K562 (cell line): Measurements from ENCODE around the gene SPHKAP. TPM values are rescaled to one million over a fixed set of nuclear protein-coding genes. Genes with fewer than 3 reads are reported as not detected.

ENCODE experiments used
- ATAC-seq: fragments of 200-7000 bp; cut with Tn5 transposase; 3 replicates; pipeline ENCODE4 v1.9.1; 2020; ENCODE audit warnings: moderate library complexity
- BruUV-seq: library from RNA; stranded (reverse); fragments of 400-500 nt; replicated peaks from 2 replicates; lab custom pipeline; 2021; lab: Mats Ljungman, UMichigan
- CTCF ChIA-PET: fragments of 300-600 bp; formaldehyde crosslinking; extraction: SDS; loops from one replicate; lab custom pipeline; 2021; ENCODE audit warnings: low intra/inter-chr PET ratio; lab: Yijun Ruan, JAX
- POLR2A ChIA-PET: fragments of 300-600, 350-650 bp; sonication (Branson Sonifier 250); formaldehyde crosslinking; extraction: SDS; loops from one replicate; lab custom pipeline; 2021; ENCODE audit warnings: antibody characterized with exemption, inconsistent platforms; lab: Yijun Ruan, JAX
- DNase-seq, 4 experiments: peaks; one replicate each; pipeline versions ENCODE4 v3.0.0 to v3.0.0-alpha.2; 2011 to 2018; ENCODE audit warnings: low spot score in 3 of 4, mixed read lengths in 3 of 4; ENCODE audit errors: extremely low read depth in 1 of 4
- FAIRE-seq: peaks from 2 replicates; lab custom pipeline; 2011; peaks lifted over from hg19 to GRCh38; lab: Jason Lieb, UNC
- H2AFZ ChIP-seq: 2 replicates; pipeline ENCODE4 v1.6.0; 2011; ENCODE audit warnings: low read depth, low read length, control low read depth, inconsistent platforms
- H3K27ac ChIP-seq: fragments of 200-600 bp; 3 replicates; pipeline ENCODE4 v1.8.0; 2011; ENCODE audit warnings: low read depth, mild to moderate bottlenecking, control low read depth, inconsistent platforms, low read length, moderate library complexity, mixed read lengths; ENCODE audit errors: extremely low read depth
- H3K27me3 ChIP-seq, 2 experiments: fragments of 300-600 bp in 1 of 2; 2 replicates in 1 of 2; 3 replicates in 1 of 2; pipeline versions ENCODE4 v1.6.0 to v1.8.0; 2011; ENCODE audit warnings: inconsistent platforms in 2 of 2, low read length in 2 of 2, mild to moderate bottlenecking in 1 of 2, mixed read lengths in 1 of 2, moderate library complexity in 1 of 2; ENCODE audit not compliant: control insufficient read depth in 2 of 2, insufficient read depth in 2 of 2
- H3K36me3 ChIP-seq: fragments of 300-600 bp; 3 replicates; pipeline ENCODE4 v1.8.0; 2011; ENCODE audit warnings: mild to moderate bottlenecking, low read length, inconsistent platforms; ENCODE audit not compliant: control insufficient read depth, insufficient read depth
- H3K4me1 ChIP-seq, 2 experiments: fragments of 200-600 bp in 1 of 2; replicated peaks in 1 of 2; 2 replicates in 1 of 2; 3 replicates in 1 of 2; pipeline versions ENCODE4 v1.5.1 to v1.8.0; 2011; ENCODE audit warnings: inconsistent platforms in 2 of 2, low read length in 2 of 2, mild to moderate bottlenecking in 1 of 2, mixed read lengths in 1 of 2, moderate library complexity in 1 of 2; ENCODE audit not compliant: control insufficient read depth in 2 of 2, insufficient read depth in 2 of 2
- H3K4me2 ChIP-seq: 2 replicates; pipeline ENCODE4 v1.6.1; 2011; ENCODE audit warnings: low read length, control low read depth, inconsistent platforms, mixed read lengths; ENCODE audit not compliant: insufficient read depth
- H3K4me3 ChIP-seq: fragments of 200-600 bp; sonication (generic), shearing (Covaris generic); 2 replicates; pipeline ENCODE4 v1.5.1; 2016; ENCODE audit warnings: control low read depth, inconsistent platforms
- H3K79me2 ChIP-seq: fragments of 200-600 bp; 3 replicates; pipeline ENCODE4 v1.8.0; 2011; ENCODE audit warnings: low read length, inconsistent platforms; ENCODE audit not compliant: control insufficient read depth, insufficient read depth
- H3K9ac ChIP-seq, 2 experiments: 2 replicates each; pipeline versions ENCODE4 v1.6.0 to v1.6.1; 2011; ENCODE audit warnings: low read depth in 2 of 2, low read length in 2 of 2, control low read depth in 1 of 2, inconsistent platforms in 1 of 2, mild to moderate bottlenecking in 1 of 2, mixed read lengths in 1 of 2; ENCODE audit not compliant: insufficient read depth in 1 of 2
- H3K9me1 ChIP-seq: one replicate; pipeline ENCODE4 v1.6.0; 2011; ENCODE audit warnings: inconsistent platforms, mild to moderate bottlenecking, low read length, moderate library complexity; ENCODE audit not compliant: control insufficient read depth, insufficient read depth
- H3K9me3 ChIP-seq: replicated peaks from 2 replicates; pipeline ENCODE4 v1.5.1; 2011; ENCODE audit warnings: low read depth, low read length, inconsistent platforms; ENCODE audit not compliant: control insufficient read depth, insufficient read depth
- H4K20me1 ChIP-seq: replicated peaks from 2 replicates; pipeline ENCODE4 v1.6.1; 2011; ENCODE audit warnings: low read length, inconsistent platforms, mixed read lengths; ENCODE audit not compliant: control insufficient read depth, insufficient read depth
- BCL6 ChIP-seq: fragments of 250-450 bp; sonication (Bioruptor Pico); IDR thresholded peaks from 2 replicates; pipeline ENCODE4 v1.4.0; 2020
- IFI16 ChIP-seq: fragments of 250-450 bp; sonication (Bioruptor Pico); IDR thresholded peaks from 2 replicates; pipeline ENCODE4 v2.1.2; 2022; ENCODE audit warnings: mild to moderate bottlenecking, inconsistent platforms
- KDM1A ChIP-seq, 2 experiments: fragments of 450-650 bp; IDR thresholded peaks; 2 replicates each; pipeline ENCODE4 v1.6.1; 2016; ENCODE audit warnings: mild to moderate bottlenecking in 2 of 2
- RBM39 ChIP-seq: fragments of 200-400 bp; formaldehyde crosslinking; optimal IDR thresholded peaks from 2 replicates; pipeline ENCODE3; 2018; ENCODE audit warnings: low read depth, low read length
- SMARCB1 ChIP-seq: IDR thresholded peaks from 2 replicates; pipeline ENCODE4 v1.6.1; 2011; ENCODE audit warnings: improper control_type of control experiment, low read depth; ENCODE audit not compliant: insufficient read length
- ZBTB8A ChIP-seq: fragments of 450-650 bp; IDR thresholded peaks from 2 replicates; pipeline ENCODE4 v1.6.1; 2018; ENCODE audit warnings: mild to moderate bottlenecking, moderate library complexity; ENCODE audit not compliant: partially characterized antibody
- ZKSCAN1 ChIP-seq: fragments of 150-350 bp; IDR thresholded peaks from 2 replicates; pipeline ENCODE4 v1.6.1; 2016; ENCODE audit warnings: low read depth, low read length
- WGBS: fragments of 100-300 bp; shearing (Covaris generic); methylation state at CpG from one replicate; pipeline ENCODE4 v1.1.6; 2016; ENCODE audit warnings: low coverage, mixed read lengths; ENCODE audit not compliant: insufficient coverage; ENCODE audit errors: missing lambda C conversion rate; 5-methylcytosine and 5-hydroxymethylcytosine counted together
- in situ Hi-C: fragments of 300-500 bp; cut with MboI; formaldehyde crosslinking; loops from 4 replicates; pipeline ENCODE4 v1.15.0; 2018; ENCODE audit warnings: inconsistent platforms, mixed read lengths
- intact Hi-C: fragments of 100-400 bp; cut with micrococcal nuclease; formaldehyde crosslinking; loops from 2 replicates; pipeline ENCODE4 v1.14.2; 2022
- polyA plus RNA-seq, 8 experiments: library from polyadenylated mRNA; depleted of rRNA in 4 of 8; stranded (reverse) in 5 of 8; unstranded in 3 of 8; fragments of >200 nt; fragmentation: Nextera tagmentation in 2 of 8; fragmentation: Illumina TruSeq in 1 of 8; extraction: Ambion mirVana in 2 of 8; extraction: Trizol in 1 of 8; gene quantifications; 2 replicates each; pipeline versions ENCODE4 v1.2.1 to v1.2.3, GENCODE V29; 2011 to 2014; ENCODE audit warnings: inconsistent platforms in 1 of 8, missing spikeins in 1 of 8
- total RNA-seq, 7 experiments: library from RNA; depleted of rRNA in 6 of 7; stranded (reverse); fragments of >200 nt in 6 of 7; fragmentation: Illumina TruSeq in 2 of 7; extraction: Trizol in 2 of 7; gene quantifications; 2 replicates each; pipeline versions ENCODE4 v1.2.1 to v1.2.3, GENCODE V29; 2011 to 2021; ENCODE audit warnings: low replicate concordance in 1 of 7
- TF ChIP-seq, protein P1 (sequence below), 2 experiments: fragments of 450-650 bp; formaldehyde crosslinking in 1 of 2; IDR thresholded peaks; 2 replicates each; pipeline versions ENCODE4 v1.4.0 to v1.6.1; 2014 to 2020; ENCODE audit warnings: mild to moderate bottlenecking in 2 of 2, borderline replicate concordance in 1 of 2, low read depth in 1 of 2

Gene SPHKAP
- total and polyA plus RNA-seq, 9 of the 15 experiments (the other 6 are each of a cell fraction or from before 2014, with no cell fraction given), result not detected

GRCh38 chr2:228018311-228018710, 163.2 kb downstream of the SPHKAP start:
- Histone ChIP-seq H3K27me3 (no peaks in the 10 kb centered on the region), H3K27ac (no peak overlapping the region), H3K9me3 (no peaks in the 10 kb centered on the region), H3K79me2 (no peaks in the 10 kb centered on the region; the same call in 2 of the 3 replicates), H4K20me1 (no peaks in the 10 kb centered on the region), H3K9ac (no peak overlapping the region), H3K4me3 (no peak overlapping the region), H2AFZ (no peak overlapping the region), H3K4me2 (no peak overlapping the region), H3K36me3 (no peaks in the 10 kb centered on the region), H3K9me1 (no peaks in the 10 kb centered on the region), H3K4me1 (no peaks in the 10 kb centered on the region)
- POLR2A ChIA-PET, result no interaction called here
- FAIRE-seq (no peak), DNase-seq (no peak), ATAC-seq (no peak)
- 2% methylated on average over 7 of the region's 7 CpGs for WGBS
- no peak for TF ChIP-seq KDM1A (IDR thresholded peaks at IDR 0.05)
- no peak for TF ChIP-seq BCL6 (CRISPR knock-in tag)
- TF ChIP-seq ZKSCAN1, result no peak
- no peak for TF ChIP-seq ZBTB8A
- TF ChIP-seq IFI16 (CRISPR knock-in tag), result no peak
- no peak for TF ChIP-seq RBM39
- TF ChIP-seq, protein P1, sequence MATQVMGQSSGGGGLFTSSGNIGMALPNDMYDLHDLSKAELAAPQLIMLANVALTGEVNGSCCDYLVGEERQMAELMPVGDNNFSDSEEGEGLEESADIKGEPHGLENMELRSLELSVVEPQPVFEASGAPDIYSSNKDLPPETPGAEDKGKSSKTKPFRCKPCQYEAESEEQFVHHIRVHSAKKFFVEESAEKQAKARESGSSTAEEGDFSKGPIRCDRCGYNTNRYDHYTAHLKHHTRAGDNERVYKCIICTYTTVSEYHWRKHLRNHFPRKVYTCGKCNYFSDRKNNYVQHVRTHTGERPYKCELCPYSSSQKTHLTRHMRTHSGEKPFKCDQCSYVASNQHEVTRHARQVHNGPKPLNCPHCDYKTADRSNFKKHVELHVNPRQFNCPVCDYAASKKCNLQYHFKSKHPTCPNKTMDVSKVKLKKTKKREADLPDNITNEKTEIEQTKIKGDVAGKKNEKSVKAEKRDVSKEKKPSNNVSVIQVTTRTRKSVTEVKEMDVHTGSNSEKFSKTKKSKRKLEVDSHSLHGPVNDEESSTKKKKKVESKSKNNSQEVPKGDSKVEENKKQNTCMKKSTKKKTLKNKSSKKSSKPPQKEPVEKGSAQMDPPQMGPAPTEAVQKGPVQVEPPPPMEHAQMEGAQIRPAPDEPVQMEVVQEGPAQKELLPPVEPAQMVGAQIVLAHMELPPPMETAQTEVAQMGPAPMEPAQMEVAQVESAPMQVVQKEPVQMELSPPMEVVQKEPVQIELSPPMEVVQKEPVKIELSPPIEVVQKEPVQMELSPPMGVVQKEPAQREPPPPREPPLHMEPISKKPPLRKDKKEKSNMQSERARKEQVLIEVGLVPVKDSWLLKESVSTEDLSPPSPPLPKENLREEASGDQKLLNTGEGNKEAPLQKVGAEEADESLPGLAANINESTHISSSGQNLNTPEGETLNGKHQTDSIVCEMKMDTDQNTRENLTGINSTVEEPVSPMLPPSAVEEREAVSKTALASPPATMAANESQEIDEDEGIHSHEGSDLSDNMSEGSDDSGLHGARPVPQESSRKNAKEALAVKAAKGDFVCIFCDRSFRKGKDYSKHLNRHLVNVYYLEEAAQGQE (IDR thresholded peaks at IDR 0.05; ENCODE audit: borderline replicate concordance), result no peak
- TF ChIP-seq, protein P1 (CRISPR knock-in tag; IDR thresholded peaks at IDR 0.05; ENCODE audit: low read depth), result no peak
- TF ChIP-seq SMARCB1, result no peak
- BruUV-seq, result no TSS peak
- intact Hi-C loops (no loop called here), in situ Hi-C loops (no loop called here)
- CTCF ChIA-PET, result no interaction called here
